Ectodermal cell (in vitro differentiated cells): ENCODE results near the gene SETDB1.
A peak's percentile ranks its signal among the peaks of the same experiment; 100 is the strongest.

Source experiments
- H3K27ac ChIP-seq: 2 replicates; pipeline ENCODE4 v1.7.0; 2013; ENCODE audit warnings: mild to moderate bottlenecking, low read depth, low read length; ENCODE audit not compliant: insufficient read depth, poor library complexity, severe bottlenecking
- H3K27me3 ChIP-seq: 2 replicates; pipeline ENCODE4 v1.7.0; 2013; ENCODE audit warnings: mild to moderate bottlenecking, low read length; ENCODE audit not compliant: insufficient read depth, control insufficient read depth, poor library complexity, severe bottlenecking
- H3K36me3 ChIP-seq: one replicate; pipeline ENCODE4 v1.7.0; 2013; ENCODE audit warnings: low read length; ENCODE audit not compliant: control insufficient read depth, insufficient read depth
- H3K4me1 ChIP-seq: one replicate; pipeline ENCODE4 v1.7.0; 2013; ENCODE audit warnings: low read length; ENCODE audit not compliant: control insufficient read depth, insufficient read depth
- H3K4me3 ChIP-seq: 2 replicates; pipeline ENCODE4 v1.7.0; 2013; ENCODE audit warnings: low read depth, low read length, control low read depth; ENCODE audit not compliant: insufficient read depth
- H3K9me3 ChIP-seq: 2 replicates; pipeline ENCODE4 v1.7.0; 2013; ENCODE audit warnings: mild to moderate bottlenecking, low read length, moderate library complexity; ENCODE audit not compliant: control insufficient read depth
- WGBS, 2 experiments: methylation state at CpG; one replicate each; pipeline ENCODE4 v1.1.7; 2013; ENCODE audit warnings: missing lambda C conversion rate in 2 of 2; 5-methylcytosine and 5-hydroxymethylcytosine counted together

Gene SETDB1

GRCh38 chr1:150973836-150974579, 47.8 kb downstream of the SETDB1 start:
- H3K27me3 ChIP-seq = peaks cover 4% of the 10 kb centered on the region
- no peak overlapping the region for H3K27ac ChIP-seq
- peak overlapping the region; percentile 88 for H3K4me3 ChIP-seq
- H3K36me3 ChIP-seq = no peaks in the 10 kb centered on the region
- 0% methylated on average over 67 of the region's 67 CpGs for WGBS, 2 experiments
- H3K4me1 ChIP-seq = peaks cover 35% of the 10 kb centered on the region
- no peaks in the 10 kb centered on the region for H3K9me3 ChIP-seq

GRCh38 chr1:150974580-150975478, 48.7 kb downstream of the SETDB1 start, which contains the start of gene CERS2:
TSS of gene CERS2 (minus strand) at chr1:150974835. CDS start at chr1:150969090, 5,745 bp downstream.
- Histone ChIP-seq H3K27me3 (peaks cover 4% of the 10 kb centered on the region), H3K4me3 (peak within 1 kb of the TSS; percentile 88), H3K4me1 (peaks cover 38% of the 10 kb centered on the region), H3K36me3 (no peaks in the 10 kb centered on the region), H3K27ac (no peak within 1 kb of the TSS), H3K9me3 (no peaks in the 10 kb centered on the region)
- 3 to 4% methylated on average over 106 of the region's 106 CpGs for WGBS, 2 experiments

DNA sequence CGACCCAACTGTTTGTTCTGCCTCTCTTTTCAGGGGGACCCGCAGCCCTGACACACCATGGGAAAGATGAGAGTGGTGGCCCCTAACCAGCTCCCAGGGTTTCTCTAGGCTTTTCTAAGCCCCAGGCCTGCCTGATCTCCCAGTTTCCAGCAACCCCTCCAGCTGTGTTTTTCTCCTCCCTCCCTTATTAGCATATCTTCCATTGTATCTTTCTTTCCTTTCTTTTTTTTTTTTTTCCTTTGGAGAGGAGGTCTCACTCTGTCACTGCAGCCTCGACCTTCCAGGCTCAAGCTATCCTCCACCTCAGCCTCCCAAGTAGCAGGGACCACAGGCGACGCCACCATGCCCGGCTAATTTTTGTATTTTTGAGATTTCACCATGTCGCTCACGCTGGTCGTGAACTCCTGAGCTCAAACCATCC, 50.2 kb downstream of the SETDB1 start:
- Histone ChIP-seq H3K36me3 (no peaks in the 10 kb centered on the region), H3K9me3 (no peaks in the 10 kb centered on the region), H3K4me1 (peaks cover 32% of the 10 kb centered on the region), H3K4me3 (no peak overlapping the region), H3K27me3 (peaks cover 4% of the 10 kb centered on the region), H3K27ac (no peak overlapping the region)
- WGBS, 2 experiments = 66 to 71% methylated on average over 9 of the region's 9 CpGs

DNA sequence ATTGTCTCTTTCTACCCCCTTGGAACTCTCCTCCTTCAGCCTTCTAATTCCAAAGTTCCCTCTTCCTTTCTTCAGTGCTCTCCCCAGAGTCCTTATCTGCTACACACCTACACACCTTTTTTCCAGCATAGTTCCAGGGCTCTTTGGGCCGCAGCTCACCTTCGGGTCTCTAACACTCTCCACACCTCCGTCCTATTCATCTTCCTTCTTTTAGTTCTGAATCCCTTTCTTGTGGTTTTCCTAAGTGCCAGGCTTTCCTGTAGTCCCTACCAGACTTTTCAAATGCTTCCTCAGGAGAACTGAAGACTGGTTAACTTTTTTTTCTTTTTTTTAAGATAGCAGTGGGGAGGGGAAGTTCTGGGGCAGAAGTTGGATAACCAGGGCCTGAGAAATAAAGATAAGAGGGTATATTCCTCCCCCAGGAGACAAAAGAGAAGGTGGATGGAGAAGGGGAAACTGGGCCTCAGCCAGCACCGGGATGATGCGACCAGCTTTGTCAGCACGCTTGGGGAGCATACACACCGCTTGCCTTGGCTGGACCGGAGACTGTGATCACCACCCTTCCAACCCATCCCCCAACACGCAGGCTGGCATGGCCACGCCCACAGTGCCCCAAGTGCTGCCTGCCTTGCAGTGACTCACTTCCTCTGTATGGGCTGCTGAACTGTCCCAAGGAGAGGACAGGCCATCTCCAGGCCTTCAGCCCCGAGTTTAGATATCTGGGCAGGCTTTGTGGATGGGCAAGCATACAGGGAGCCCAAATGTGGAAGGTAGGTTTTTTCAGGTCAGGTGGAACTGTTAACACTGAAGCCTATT, 50.9 kb downstream of the SETDB1 start:
- 63 to 64% methylated on average over 11 of the region's 11 CpGs for WGBS, 2 experiments

GRCh38 chr1:150979092-150980056, 53.2 kb downstream of the SETDB1 start:
- Histone ChIP-seq H3K36me3 (no peaks in the 10 kb centered on the region), H3K4me1 (peaks cover 19% of the 10 kb centered on the region), H3K9me3 (no peaks in the 10 kb centered on the region), H3K27me3 (peaks cover 4% of the 10 kb centered on the region), H3K27ac (no peak overlapping the region), H3K4me3 (no peak overlapping the region)
- WGBS, 2 experiments = 46 to 52% methylated on average over 19 to 23 of the region's 23 CpGs

More for the DNA sequence above, 50.9 kb downstream of the SETDB1 start:
- H3K27ac ChIP-seq = no peak overlapping the region
- H3K27me3 ChIP-seq = peaks cover 4% of the 10 kb centered on the region
- no peaks in the 10 kb centered on the region for H3K9me3 ChIP-seq
- no peaks in the 10 kb centered on the region for H3K36me3 ChIP-seq
- H3K4me1 ChIP-seq = peaks cover 31% of the 10 kb centered on the region
- no peak overlapping the region for H3K4me3 ChIP-seq

DNA sequence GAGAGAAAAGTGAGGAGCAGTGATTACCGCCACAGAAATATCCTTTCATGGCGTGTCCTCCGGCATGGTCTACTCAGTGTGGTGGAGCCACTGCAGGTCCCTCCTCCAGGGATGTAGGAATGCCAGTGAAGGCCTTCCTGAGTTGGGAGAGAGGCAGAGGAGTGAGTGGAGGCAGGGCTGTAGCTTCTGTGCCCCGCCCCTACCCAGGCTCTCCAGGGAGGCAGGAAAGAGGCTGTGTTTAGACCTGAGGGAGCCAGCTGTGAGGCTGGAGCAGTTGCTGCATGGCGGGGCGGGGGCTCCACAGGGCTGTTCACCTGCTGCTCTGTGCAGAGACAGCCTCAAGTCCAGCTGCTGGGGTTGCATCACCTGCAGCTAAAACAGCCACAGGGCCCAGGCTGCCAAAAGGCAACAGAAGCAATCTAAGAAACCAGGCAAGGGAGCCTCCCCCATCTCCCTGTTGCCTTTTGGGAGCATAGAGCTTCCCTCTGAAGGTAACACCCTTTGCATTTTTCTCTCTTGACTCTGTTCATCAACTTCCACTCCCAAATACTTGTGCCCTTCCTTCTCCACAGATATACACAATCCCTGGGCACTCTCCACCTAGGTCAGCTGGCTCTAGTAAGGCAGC, 55.1 kb downstream of the SETDB1 start:
- no peaks in the 10 kb centered on the region for H3K36me3 ChIP-seq
- no peaks in the 10 kb centered on the region for H3K27me3 ChIP-seq
- H3K9me3 ChIP-seq = no peaks in the 10 kb centered on the region
- WGBS, 2 experiments = 33% methylated on average over 6 of the region's 6 CpGs
- no peak overlapping the region for H3K27ac ChIP-seq
- no peak overlapping the region for H3K4me3 ChIP-seq
- H3K4me1 ChIP-seq = peaks cover 19% of the 10 kb centered on the region

DNA sequence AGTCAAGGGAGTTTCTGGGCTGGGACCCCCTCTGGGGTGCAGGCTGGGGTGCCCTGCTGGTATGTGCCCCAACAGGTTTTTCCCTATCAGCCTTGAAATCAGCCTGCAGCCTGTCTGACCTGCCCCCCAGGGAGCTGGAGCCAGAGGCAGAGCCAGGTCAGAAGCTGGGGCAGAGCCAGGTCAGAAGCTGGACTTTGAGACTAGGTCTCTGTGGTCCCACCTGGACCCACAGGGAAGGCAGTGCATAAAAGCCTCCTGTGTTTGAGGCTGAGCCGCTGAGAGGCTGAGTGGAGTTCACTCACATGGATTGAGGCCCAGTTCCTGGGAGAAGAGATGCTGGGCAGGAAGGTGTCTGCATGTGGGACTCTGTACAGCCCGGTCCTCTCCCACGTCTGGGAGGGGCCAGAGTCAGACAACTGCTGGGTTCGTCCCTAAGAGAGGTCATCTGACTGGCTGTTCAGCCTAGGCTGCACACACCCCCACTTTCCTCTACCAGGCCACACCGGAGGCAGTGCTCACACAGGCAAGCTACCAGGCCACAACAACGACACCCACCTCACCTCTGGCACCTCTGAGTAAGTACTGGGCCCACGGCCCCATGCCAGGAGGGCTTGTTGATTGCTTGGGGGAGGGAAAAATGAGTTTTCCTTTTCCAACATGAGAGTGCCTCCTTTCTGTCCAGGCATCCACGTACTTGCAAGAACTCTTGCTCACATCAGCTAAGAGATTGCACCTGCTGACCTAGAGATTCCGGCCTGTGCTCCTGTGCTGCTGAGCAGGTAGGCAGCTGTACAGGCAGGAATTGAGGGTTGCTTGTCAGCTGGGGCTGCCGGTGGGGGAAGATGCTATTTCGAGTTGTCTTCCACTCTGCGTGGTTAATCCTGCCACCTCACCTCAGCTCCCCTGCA, 55.9 kb downstream of the SETDB1 start, which contains the start of gene ANXA9:
TSS of gene ANXA9 (plus strand) at position 488 of the 908 bp plus-strand sequence. CDS start 814 bp downstream, outside the sequence.
- H3K27ac ChIP-seq = no peak within 1 kb of the TSS
- no peaks in the 10 kb centered on the region for H3K36me3 ChIP-seq
- no peaks in the 10 kb centered on the region for H3K27me3 ChIP-seq
- H3K4me1 ChIP-seq = peaks cover 19% of the 10 kb centered on the region
- WGBS, 2 experiments = 77 to 80% methylated on average over 11 to 12 of the region's 12 CpGs
- no peaks in the 10 kb centered on the region for H3K9me3 ChIP-seq
- H3K4me3 ChIP-seq = no peak within 1 kb of the TSS

GRCh38 chr1:150985179-150985825, 59.1 kb downstream of the SETDB1 start:
- no peaks in the 10 kb centered on the region for H3K9me3 ChIP-seq
- 95 to 100% methylated on average over 2 of the region's 2 CpGs for WGBS, 2 experiments

More at GRCh38 chr1:150985179-150985825, 59.1 kb downstream of the SETDB1 start:
- Histone ChIP-seq H3K27me3 (no peaks in the 10 kb centered on the region), H3K27ac (no peak overlapping the region), H3K4me1 (peaks cover 11% of the 10 kb centered on the region), H3K4me3 (no peak overlapping the region), H3K36me3 (no peaks in the 10 kb centered on the region)
